Kidney capillary endothelial cell (primary cell): ENCODE data around the gene KRTAP10-5.
"Not testable (repeated sequence)": the region's sequence is repeated elsewhere in the genome, so short reads cannot be mapped to it uniquely, and the experiment has no call there.

Experiments used
- DNase-seq: peaks from one replicate; pipeline ENCODE4 v3.0.0-alpha.2; 2018; ENCODE audit warnings: low spot score

KRTAP10-5 gene

GRCh38 chr21:44571844-44572782 lies 8.3 kb downstream of the KRTAP10-5 start:
- no peak for DNase-seq

DNA sequence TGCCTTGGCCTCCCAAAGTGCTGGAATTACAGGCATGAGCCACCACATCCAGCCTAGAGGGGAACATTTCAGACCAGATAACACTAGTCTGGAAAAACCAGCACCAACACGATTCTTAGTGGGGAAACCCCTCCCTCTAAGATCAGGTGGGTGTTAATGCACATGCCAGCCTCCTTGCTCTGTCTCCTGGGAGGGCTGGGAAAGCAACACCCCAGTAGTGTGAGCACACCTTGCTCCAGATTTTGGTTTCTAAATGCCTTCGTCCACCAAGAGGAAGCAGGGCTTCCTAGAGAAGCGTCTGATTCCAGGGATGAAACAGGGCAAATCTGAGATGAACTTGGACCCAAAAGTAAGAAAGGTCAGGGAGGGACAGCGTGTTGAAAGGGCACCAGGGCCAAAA lies 9.1 kb downstream of the KRTAP10-5 start:
- DNase-seq, result no peak

GRCh38 chr21:44569861-44570517 lies 10.4 kb downstream of the KRTAP10-5 start:
- DNase-seq, result no peak

DNA sequence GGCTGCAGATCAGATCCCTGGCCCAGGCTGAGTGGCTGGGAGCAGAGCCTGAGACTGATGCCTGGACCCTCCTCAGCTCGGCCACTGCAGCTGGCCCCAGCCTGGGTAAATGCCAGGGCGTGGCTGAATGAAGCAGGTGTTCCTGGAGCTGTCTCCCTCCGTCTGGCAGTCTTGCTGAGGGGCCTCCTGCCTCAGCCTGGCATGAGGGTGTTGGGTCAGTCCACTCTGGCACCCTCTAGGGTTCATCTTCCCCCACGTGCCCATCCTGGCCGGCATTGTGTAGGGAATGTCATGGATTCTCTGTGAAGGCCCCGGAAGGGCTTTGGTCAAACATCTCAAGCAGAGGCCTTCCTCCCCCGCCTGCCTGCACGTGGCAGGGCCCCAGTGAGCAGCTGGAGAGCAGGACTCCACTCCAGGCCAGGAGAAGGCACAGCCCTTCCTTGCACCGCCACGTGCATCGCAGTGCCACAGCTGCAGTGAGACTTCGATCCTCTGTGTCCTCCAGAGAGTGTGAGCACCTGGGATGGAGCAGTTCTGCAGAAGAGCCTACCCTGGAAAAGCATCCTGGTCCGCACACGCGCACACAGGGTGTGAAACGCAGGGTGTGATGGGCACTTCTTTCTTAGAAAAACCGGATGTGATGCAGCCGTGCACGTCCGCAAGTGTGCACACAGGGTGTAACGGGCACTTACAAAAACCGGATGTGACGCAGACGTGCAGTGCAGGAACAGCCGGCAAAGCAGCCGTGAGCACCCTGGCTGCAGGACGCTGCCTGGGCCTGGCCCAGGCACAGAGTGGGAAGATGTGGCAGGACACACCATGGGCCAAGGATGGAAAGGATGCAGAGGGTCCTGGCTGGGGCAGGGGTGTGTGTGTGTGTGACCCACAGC lies 11.5 kb downstream of the KRTAP10-5 start:
- no peak for DNase-seq

- no peak for DNase-seq
These were observed 12.1 kb downstream of the KRTAP10-5 start for GRCh38 chr21:44568261-44568660.

DNA sequence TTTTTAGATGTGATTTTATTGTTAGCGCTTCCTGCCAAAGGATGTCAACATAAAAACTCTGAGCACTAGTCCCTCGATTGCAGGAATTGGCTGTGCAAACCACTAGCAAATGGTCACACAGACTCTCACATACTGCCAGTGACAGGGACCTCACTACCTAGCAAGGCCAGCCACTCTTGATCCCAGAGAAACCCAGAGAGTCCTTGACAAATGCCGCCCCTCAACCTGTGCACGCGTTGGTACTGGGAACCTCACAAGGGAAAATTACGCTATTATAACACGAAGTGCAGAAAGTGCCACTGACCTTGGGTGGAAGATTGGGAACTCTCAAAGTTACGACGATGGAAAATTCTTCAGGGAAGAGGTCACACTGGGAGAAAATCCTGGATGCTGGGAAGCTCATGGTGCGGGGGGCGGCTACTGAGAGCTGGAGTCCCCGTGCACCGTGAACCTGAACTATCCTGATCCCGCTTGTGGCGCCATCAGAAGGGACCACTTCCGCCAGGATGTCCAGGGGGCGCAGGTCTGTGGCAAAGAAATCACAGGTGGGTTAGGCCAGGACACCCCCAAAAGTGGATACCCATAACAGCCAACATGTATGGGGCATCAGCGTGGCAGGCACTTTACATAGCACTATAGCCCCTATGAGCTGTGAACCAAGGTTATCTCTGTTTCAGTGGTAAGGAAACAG lies 12.8 kb downstream of the KRTAP10-5 start:
- DNase-seq, result no peak

GRCh38 chr21:44566403-44566802 lies 14.0 kb downstream of the KRTAP10-5 start:
- DNase-seq, result no peak

DNA sequence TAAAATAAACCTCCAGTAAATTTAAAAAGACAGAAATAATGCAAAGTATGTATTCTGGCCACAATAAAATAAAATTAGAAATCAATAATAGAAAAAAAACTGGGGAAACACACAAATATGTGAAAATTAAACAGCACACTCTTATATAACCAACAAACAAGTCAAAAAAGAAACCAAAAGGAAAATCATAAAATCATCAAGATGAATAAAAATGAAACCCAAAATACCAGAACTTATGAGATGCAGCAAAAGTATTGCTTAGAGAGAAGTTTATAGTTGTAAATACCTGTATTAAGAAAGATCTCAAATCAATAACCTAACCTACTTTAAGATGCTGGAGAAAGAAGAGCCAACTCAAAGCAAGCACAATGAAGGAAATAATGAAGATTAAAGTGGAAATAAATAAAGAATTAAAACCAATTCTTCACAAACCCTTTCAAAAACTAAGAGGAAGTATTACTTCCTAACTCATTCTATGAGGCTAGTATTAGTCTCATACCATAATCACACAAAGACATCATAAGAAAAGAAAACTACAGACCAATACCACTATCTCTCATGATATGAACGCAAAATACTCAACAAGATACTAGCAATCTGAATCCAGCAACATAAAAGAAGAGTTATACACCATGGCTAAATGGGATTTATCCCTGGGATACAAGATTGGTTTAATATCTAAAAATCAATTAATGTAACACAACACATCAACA lies 15.4 kb downstream of the KRTAP10-5 start:
- DNase-seq, result no peak

DNA sequence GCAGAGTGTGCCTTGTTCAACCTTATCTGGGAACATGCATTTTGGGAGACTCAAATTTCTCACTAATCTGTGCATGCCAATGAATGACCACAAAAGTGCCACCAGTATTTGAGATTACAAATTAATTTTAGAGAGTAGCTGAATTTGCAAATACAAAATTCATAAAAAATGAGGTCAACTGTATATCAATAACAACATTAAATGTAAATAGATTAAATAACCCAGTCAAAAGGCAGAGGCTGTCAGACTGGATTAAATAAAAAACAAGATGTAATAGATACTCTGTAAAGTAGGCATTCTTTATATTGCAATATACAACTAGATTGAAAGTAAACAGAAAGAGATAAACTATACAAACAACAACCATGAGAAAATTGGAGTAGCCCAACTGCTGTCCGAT lies 16.3 kb downstream of the KRTAP10-5 start:
- DNase-seq, result no peak

DNA sequence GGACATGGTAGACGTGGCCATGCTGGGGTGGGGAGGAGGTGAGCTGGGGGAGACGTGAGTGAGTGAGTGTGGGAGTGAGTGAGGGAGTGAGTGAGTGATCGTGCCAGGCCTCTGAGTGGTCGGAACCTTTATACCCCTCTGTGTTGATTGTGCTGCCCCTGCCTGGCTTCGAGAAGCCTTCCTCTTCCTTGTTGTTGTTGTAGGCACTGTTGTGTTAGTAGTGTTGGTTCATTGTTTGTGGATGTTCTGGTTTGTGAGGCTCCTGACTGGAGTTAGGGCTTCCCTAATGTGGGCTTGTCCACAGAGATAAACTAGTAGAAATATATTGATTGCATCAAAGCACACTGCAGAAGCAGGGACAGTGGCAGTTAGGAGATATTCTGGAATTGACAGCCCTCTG lies 21.7 kb downstream of the KRTAP10-5 start, which contains the start of gene KRTAP10-3:
Gene KRTAP10-3, minus strand, starts transcription at position 101 of the 400 bp plus-strand sequence. Its CDS starts 80 bp downstream, at position 21.
- DNase-seq, result no peak

- not testable (repeated sequence) for DNase-seq
These were observed 22.1 kb downstream of the KRTAP10-5 start for GRCh38 chr21:44558329-44558675.

- DNase-seq, result no peak
These were observed 22.7 kb downstream of the KRTAP10-5 start for GRCh38 chr21:44557491-44558328.

GRCh38 chr21:44556879-44557278 lies 23.5 kb downstream of the KRTAP10-5 start:
- DNase-seq, result no peak

- DNase-seq, result no peak
These were observed 25.1 kb downstream of the KRTAP10-5 start for GRCh38 chr21:44555200-44555875.

GRCh38 chr21:44552681-44553080 lies 27.7 kb downstream of the KRTAP10-5 start:
- DNase-seq, result no peak

DNA sequence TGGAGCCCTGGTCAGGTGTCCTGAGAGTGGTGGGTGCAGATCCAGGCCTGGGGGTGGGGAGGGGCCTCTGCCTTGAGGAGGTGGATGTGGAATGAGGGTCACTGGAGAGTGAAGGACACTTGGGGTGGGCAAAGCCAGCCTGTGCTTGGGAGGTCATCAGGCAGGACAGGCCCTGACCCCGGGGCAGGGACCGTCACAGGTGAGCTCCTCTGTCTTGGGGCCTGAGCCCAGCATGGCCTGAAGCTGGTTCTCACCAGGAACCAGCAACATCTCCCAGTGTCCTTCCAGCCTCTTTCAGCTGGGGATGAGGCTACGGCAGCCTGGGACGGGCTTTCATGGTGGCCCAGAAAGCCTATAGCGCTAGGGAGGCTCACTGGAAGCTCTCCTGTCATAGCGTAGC lies 28.3 kb downstream of the KRTAP10-5 start:
- no peak for DNase-seq

- DNase-seq, result no peak
These were observed 29.0 kb downstream of the KRTAP10-5 start, which contains the start of gene KRTAP10-2 for GRCh38 chr21:44551340-44551961. TSS of gene KRTAP10-2 (minus strand) at chr21:44551505. CDS start at chr21:44551458, 47 bp downstream.

- DNase-seq, result no peak
These were observed 29.6 kb downstream of the KRTAP10-5 start for GRCh38 chr21:44550807-44551206.

DNA sequence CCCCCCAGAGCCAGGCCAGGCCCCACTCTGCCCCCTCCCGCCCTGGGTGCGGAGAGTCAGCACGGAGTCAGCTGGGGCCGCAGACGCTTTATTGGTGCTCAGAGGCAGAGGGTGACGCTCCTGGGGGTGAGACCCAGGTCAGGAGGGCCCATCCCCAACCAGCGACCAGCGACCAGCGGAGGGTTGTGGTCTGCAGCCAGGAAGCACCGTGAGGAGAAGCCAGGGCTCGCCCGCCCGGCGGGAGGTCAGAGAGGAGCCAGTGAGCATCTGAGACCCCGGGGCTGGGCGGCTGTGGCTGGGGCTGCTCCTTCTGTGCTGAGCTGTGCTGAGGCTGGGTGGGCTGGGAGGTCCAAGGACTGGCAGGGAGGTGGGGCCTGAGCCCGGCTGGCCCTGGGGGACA lies 30.1 kb downstream of the KRTAP10-5 start:
- DNase-seq, result not testable (repeated sequence)
